ENCODE measurements around the gene INTS1.

Gene INTS1

GRCh38 chr7:1500064-1500807 lies 4.0 kb downstream of the INTS1 start:
- TF ChIP-seq FOXM1 (IDR thresholded peaks at IDR 0.05; ENCODE audit: borderline replicate concordance, low read depth) (no peak), USF1 (IDR thresholded peaks at IDR 0.05) (no peak), ZBTB7A (IDR thresholded peaks at IDR 0.05; ENCODE audit: low read depth) (no peak), TEAD4 (IDR thresholded peaks at IDR 0.05) (no peak), CEBPB (IDR thresholded peaks at IDR 0.05) (no peak)

- TF ChIP-seq ZBTB7A (IDR thresholded peaks at IDR 0.05; ENCODE audit: low read depth) (no peak), REST (IDR thresholded peaks at IDR 0.05; ENCODE audit: low read depth) (no peak), NFIC (IDR thresholded peaks at IDR 0.05) (no peak), TAF1 (IDR thresholded peaks at IDR 0.05; ENCODE audit: low read depth) (no peak), EP300 (IDR thresholded peaks at IDR 0.05; ENCODE audit: borderline replicate concordance) (no peak), CREB1 (IDR thresholded peaks at IDR 0.05; ENCODE audit: low read depth) (no peak), USF1 (IDR thresholded peaks at IDR 0.05) (no peak), TCF12 (IDR thresholded peaks at IDR 0.05; ENCODE audit: low read depth) (no peak)
Observed at GRCh38 chr7:1499367-1500029, 4.7 kb downstream of the INTS1 start.

GRCh38 chr7:1498370-1499305 lies 5.6 kb downstream of the INTS1 start:
- TF ChIP-seq MAX (IDR thresholded peaks at IDR 0.05) (no peak), TAF1 (IDR thresholded peaks at IDR 0.05; ENCODE audit: low read depth) (no peak), RAD21 (IDR thresholded peaks at IDR 0.05; ENCODE audit: low read depth) (no peak), YY1 (IDR thresholded peaks at IDR 0.05; ENCODE audit: low read depth) (no peak), NFIC (IDR thresholded peaks at IDR 0.05) (no peak), TEAD4 (IDR thresholded peaks at IDR 0.05) (no peak)

GRCh38 chr7:1497293-1497927 lies 6.8 kb downstream of the INTS1 start:
- TF ChIP-seq USF1 (IDR thresholded peaks at IDR 0.05) (no peak), CEBPB (IDR thresholded peaks at IDR 0.05) (no peak), YY1 (IDR thresholded peaks at IDR 0.05; ENCODE audit: low read depth) (no peak), FOXM1 (IDR thresholded peaks at IDR 0.05; ENCODE audit: borderline replicate concordance, low read depth) (no peak), RAD21 (IDR thresholded peaks at IDR 0.05; ENCODE audit: low read depth) (no peak), MAX (IDR thresholded peaks at IDR 0.05) (no peak), CREB1 (IDR thresholded peaks at IDR 0.05; ENCODE audit: low read depth) (no peak), ZBTB7A (IDR thresholded peaks at IDR 0.05; ENCODE audit: low read depth) (no peak), TEAD4 (IDR thresholded peaks at IDR 0.05) (no peak), TAF1 (IDR thresholded peaks at IDR 0.05; ENCODE audit: low read depth) (no peak), REST (IDR thresholded peaks at IDR 0.05; ENCODE audit: low read depth) (no peak), EGR1 (IDR thresholded peaks at IDR 0.05) (no peak), NFIC (IDR thresholded peaks at IDR 0.05) (no peak), TCF12 (IDR thresholded peaks at IDR 0.05; ENCODE audit: low read depth) (no peak), EP300 (IDR thresholded peaks at IDR 0.05; ENCODE audit: borderline replicate concordance) (no peak)
